ENCODE data around the gene TANGO6. TPM values are rescaled to one million over a fixed set of nuclear protein-coding genes. Genes with fewer than 3 reads are reported as not detected.

The TANGO6 gene
- total and polyA plus RNA-seq, 9 donors, result 4.7 to 27.8 (median 15.5) TPM

- Histone ChIP-seq H3K27me3 (no peaks in the 10 kb centered on the region), H3K9me3 (no peaks in the 10 kb centered on the region), H3K36me3 (no peaks in the 10 kb centered on the region), H3K4me3 (no peak overlapping the region), H3K4me1 (ENCODE audit: insufficient read depth) (peaks cover 1% of the 10 kb centered on the region), H3K27ac (no peak overlapping the region)
- no peak for TF ChIP-seq POLR2A (IDR thresholded peaks at IDR 0.05)
- TF ChIP-seq CTCF (IDR thresholded peaks at IDR 0.05), result no peak
- TF ChIP-seq EP300 (IDR thresholded peaks at IDR 0.05), result no peak
- DNase-seq, result no peak
- intact Hi-C loops (cut with DNase I), result no loop called here
Observed at GRCh38 chr16:68991075-68991474, 147.7 kb downstream of the TANGO6 start.

GRCh38 chr16:68992521-68992920, 149.2 kb downstream of the TANGO6 start:
- 27 to 49% (median 36%) methylated on average over 5 of the region's 5 CpGs for WGBS, 3 donors
- H3K4me3 ChIP-seq, result no peak overlapping the region
- H3K27me3 ChIP-seq, result no peaks in the 10 kb centered on the region
- TF ChIP-seq EP300 (IDR thresholded peaks at IDR 0.05) (no peak), CTCF (IDR thresholded peaks at IDR 0.05) (no peak), POLR2A (IDR thresholded peaks at IDR 0.05) (no peak)
- no peaks in the 10 kb centered on the region for H3K9me3 ChIP-seq
- DNase-seq, result no peak
- no peak overlapping the region for H3K27ac ChIP-seq
- no peaks in the 10 kb centered on the region for H3K4me1 ChIP-seq (ENCODE audit: insufficient read depth)
- no peaks in the 10 kb centered on the region for H3K36me3 ChIP-seq
- intact Hi-C loops (cut with DNase I), result no loop called here

GRCh38 chr16:68993456-68993855, 150.1 kb downstream of the TANGO6 start:
- H3K4me1 ChIP-seq (ENCODE audit: insufficient read depth), result no peaks in the 10 kb centered on the region
- H3K9me3 ChIP-seq, result no peaks in the 10 kb centered on the region
- TF ChIP-seq EP300 (IDR thresholded peaks at IDR 0.05) (no peak), CTCF (IDR thresholded peaks at IDR 0.05) (no peak), POLR2A (IDR thresholded peaks at IDR 0.05) (no peak)
- H3K27ac ChIP-seq, result no peak overlapping the region
- no peaks in the 10 kb centered on the region for H3K27me3 ChIP-seq
- no peak for DNase-seq
- intact Hi-C loops (cut with DNase I), result no loop called here
- 84 to 92% (median 88%) methylated on average over 3 of the region's 3 CpGs for WGBS, 3 donors
- H3K4me3 ChIP-seq, result no peak overlapping the region
- no peaks in the 10 kb centered on the region for H3K36me3 ChIP-seq

GRCh38 chr16:68993885-68994284, 150.6 kb downstream of the TANGO6 start:
- intact Hi-C loops (cut with DNase I), result no loop called here
- Histone ChIP-seq H3K36me3 (no peaks in the 10 kb centered on the region), H3K9me3 (no peaks in the 10 kb centered on the region), H3K4me1 (ENCODE audit: insufficient read depth) (no peaks in the 10 kb centered on the region), H3K4me3 (no peak overlapping the region), H3K27ac (no peak overlapping the region), H3K27me3 (no peaks in the 10 kb centered on the region)
- TF ChIP-seq EP300 (IDR thresholded peaks at IDR 0.05), result no peak
- TF ChIP-seq CTCF (IDR thresholded peaks at IDR 0.05), result no peak
- TF ChIP-seq POLR2A (IDR thresholded peaks at IDR 0.05), result no peak
- 73 to 87% (median 84%) methylated on average over 1 of the region's 1 CpG for WGBS, 3 donors
- no peak for DNase-seq

GRCh38 chr16:68994324-68994723, 151.0 kb downstream of the TANGO6 start:
- Histone ChIP-seq H3K9me3 (no peaks in the 10 kb centered on the region), H3K4me1 (ENCODE audit: insufficient read depth) (no peaks in the 10 kb centered on the region), H3K4me3 (no peak overlapping the region), H3K27ac (no peak overlapping the region), H3K27me3 (no peaks in the 10 kb centered on the region), H3K36me3 (no peaks in the 10 kb centered on the region)
- DNase-seq, result no peak
- intact Hi-C loops (cut with DNase I), result no loop called here
- TF ChIP-seq EP300 (IDR thresholded peaks at IDR 0.05) (no peak), CTCF (IDR thresholded peaks at IDR 0.05) (no peak), POLR2A (IDR thresholded peaks at IDR 0.05) (no peak)
- WGBS, 3 donors, result 91 to 100% (median 100%) methylated on average over 1 of the region's 1 CpG

All from ovary (tissue), 9 donors.